HG03135 (cell line): Measurements from ENCODE around the gene NARS2.
"Not testable (repeated sequence)": the region's sequence is repeated elsewhere in the genome, so short reads cannot be mapped to it uniquely, and the experiment has no call there.

Source experiments
- ATAC-seq: cut with Tn5 transposase; IDR thresholded peaks from one replicate; pipeline ENCODE4 v1.9.1; 2021; ENCODE audit warnings: mild to moderate bottlenecking, moderate library complexity; ENCODE audit not compliant: unreplicated experiment

The NARS2 gene

GRCh38 chr11:78493413-78493975 is 81.2 kb downstream of the NARS2 start:
- no peak for ATAC-seq

GRCh38 chr11:78492973-78493372 is 81.7 kb downstream of the NARS2 start:
- ATAC-seq, result no peak

GRCh38 chr11:78489184-78489583 is 85.5 kb downstream of the NARS2 start:
- no peak for ATAC-seq

GRCh38 chr11:78478536-78478935 is 96.1 kb downstream of the NARS2 start:
- ATAC-seq, result no peak

GRCh38 chr11:78476066-78476465 is 98.6 kb downstream of the NARS2 start:
- no peak for ATAC-seq

- ATAC-seq, result no peak
Measured at GRCh38 chr11:78474451-78474850, 100.2 kb downstream of the NARS2 start.

- no peak for ATAC-seq
Measured at GRCh38 chr11:78472905-78473304, 101.8 kb downstream of the NARS2 start.

- no peak for ATAC-seq
Measured at GRCh38 chr11:78472382-78472781, 102.3 kb downstream of the NARS2 start.

- ATAC-seq, result no peak
Measured at GRCh38 chr11:78470861-78471442, 103.7 kb downstream of the NARS2 start.

- no peak for ATAC-seq
Measured at GRCh38 chr11:78469896-78470295, 104.8 kb downstream of the NARS2 start.

GRCh38 chr11:78467931-78468330 is 106.7 kb downstream of the NARS2 start:
- no peak for ATAC-seq

GRCh38 chr11:78467370-78467769 is 107.3 kb downstream of the NARS2 start:
- no peak for ATAC-seq

GRCh38 chr11:78465169-78465942 is 109.3 kb downstream of the NARS2 start:
- ATAC-seq, result peak; percentile 94

GRCh38 chr11:78464787-78465168 is 109.9 kb downstream of the NARS2 start:
- not testable (repeated sequence) for ATAC-seq

GRCh38 chr11:78460471-78460870 is 114.2 kb downstream of the NARS2 start:
- no peak for ATAC-seq

GRCh38 chr11:78459738-78460137 is 114.9 kb downstream of the NARS2 start:
- no peak for ATAC-seq

- no peak for ATAC-seq
Measured at GRCh38 chr11:78457448-78457847, 117.2 kb downstream of the NARS2 start.

GRCh38 chr11:78453140-78453935 is 121.3 kb downstream of the NARS2 start:
- no peak for ATAC-seq

GRCh38 chr11:78451371-78452150 is 123.1 kb downstream of the NARS2 start:
- ATAC-seq, result no peak

- ATAC-seq, result no peak
Measured at GRCh38 chr11:78450866-78451265, 123.8 kb downstream of the NARS2 start.

GRCh38 chr11:78449866-78450265 is 124.8 kb downstream of the NARS2 start:
- ATAC-seq, result no peak
